ENCODE measurements around the gene IDUA. TPM values are rescaled to one million over a fixed set of nuclear protein-coding genes. Genes with fewer than 3 reads are reported as not detected.

IDUA gene
- total and polyA plus RNA-seq, 2 of the 4 experiments (the other 2 are of a cell fraction) = 0.72 to 12.5 TPM

GRCh38 chr4:958314-958665 lies 28.6 kb upstream of the IDUA start:
- peaks cover 42% of the 10 kb centered on the region for H3K36me3 ChIP-seq (ENCODE audit: control insufficient read depth, insufficient read depth, low read length)
- no peaks in the 10 kb centered on the region for H3K27me3 ChIP-seq (ENCODE audit: control insufficient read depth, insufficient read depth, low read length)
- H3K79me1 ChIP-seq (ENCODE audit: low read depth in 1 of 2, low read length in 2 of 2) = no peaks in the 10 kb centered on the region
- intact Hi-C loops (cut with micrococcal nuclease) = no loop called here
- no peak for TF ChIP-seq CEBPB (IDR thresholded peaks at IDR 0.05; ENCODE audit: low read depth, low read length)
- no peak for TF ChIP-seq POLR2A (IDR thresholded peaks at IDR 0.05; ENCODE audit: low read depth, low read length)
- TF ChIP-seq CHD1 (IDR thresholded peaks at IDR 0.05; ENCODE audit: low read depth, low read length) = no peak
- no peak for TF ChIP-seq BHLHE40 (IDR thresholded peaks at IDR 0.05; ENCODE audit: low read depth, low read length)
- TF ChIP-seq MXI1 (IDR thresholded peaks at IDR 0.05; ENCODE audit: borderline replicate concordance, low read depth, low read length) = no peak
- TF ChIP-seq RFX5 (IDR thresholded peaks at IDR 0.05; ENCODE audit: low read depth, low read length) = no peak
- dilution Hi-C loops (cut with HindIII; ENCODE audit: low sequenced_read_pairs, unreplicated experiment) = no loop called here
- no peak overlapping the region for H2BK20ac ChIP-seq (ENCODE audit: low read depth, low read length)
- no TSS peak for BruUV-seq (replicated peaks)
- H3K9me1 ChIP-seq (ENCODE audit: insufficient read depth, low read length) = 0 out of 2 replicates have a peak, but pooled peaks cover 2% of the 10 kb centered on the region
- DNase-seq (no peak), ATAC-seq (ENCODE audit: low read depth) (no peak)
- H2BK5ac ChIP-seq (ENCODE audit: low read depth, low read length, poor library complexity, severe bottlenecking) = no peak overlapping the region
- no peak overlapping the region for H3K23ac ChIP-seq (ENCODE audit: low read depth, low read length)
- no peak overlapping the region for H3K4ac ChIP-seq (ENCODE audit: low read depth, low read length)
- no peak overlapping the region for H4K8ac ChIP-seq (ENCODE audit: low read depth in 2 of 2, low read length in 2 of 2)
- no peak overlapping the region for H3K4me3 ChIP-seq (ENCODE audit: insufficient read depth, low read depth, low read length)
- no peak overlapping the region for H3K9ac ChIP-seq (ENCODE audit: low read depth, low read length)
- no peak overlapping the region for H4K91ac ChIP-seq (ENCODE audit: insufficient read depth, low read depth, low read length)
- no peak overlapping the region for H2BK120ac ChIP-seq (ENCODE audit: low read depth, low read length)
- H3K18ac ChIP-seq (ENCODE audit: low read depth, low read length) = no peak overlapping the region
- 92% methylated on average over 11 of the region's 17 CpGs; no CpG with 5 or more reads in 1 of the 2 experiments for WGBS, 2 experiments (ENCODE audit: extremely low coverage in 2 of 2, insufficient read length in 1 of 2)
- H3K4me2 ChIP-seq (ENCODE audit: low read depth, low read length) = no peak overlapping the region
- H4K20me1 ChIP-seq (ENCODE audit: insufficient read depth, low read length) = no peaks in the 10 kb centered on the region; the same call in 1 of the 2 replicates
- CTCF ChIA-PET = no interaction called here
- no peak overlapping the region for H4K5ac ChIP-seq (ENCODE audit: low read depth, low read length)
- no peaks in the 10 kb centered on the region for H3K4me1 ChIP-seq (ENCODE audit: control insufficient read depth, insufficient read depth, low read length)
- no peak overlapping the region for H2BK15ac ChIP-seq (ENCODE audit: low read depth, low read length)
- no peak overlapping the region for H3K56ac ChIP-seq (ENCODE audit: extremely low read depth, insufficient read depth, low read length)
- H2AK5ac ChIP-seq (ENCODE audit: low read depth, low read length) = no peak overlapping the region
- no peak overlapping the region for H3K14ac ChIP-seq (replicated peaks; ENCODE audit: low read depth, low read length)
- no peak overlapping the region for H3K27ac ChIP-seq (ENCODE audit: insufficient read depth, low read length)
- in situ Hi-C loops (cut with MboI; ENCODE audit: low sequenced_read_pairs) = no loop called here
- POLR2A ChIA-PET (ENCODE audit: unreplicated experiment) = no interaction called here
- no peak overlapping the region for H2AK9ac ChIP-seq (replicated peaks; ENCODE audit: low read depth, low read length, poor library complexity)
- H2AFZ ChIP-seq (replicated peaks; ENCODE audit: low read length, poor library complexity) = no peak overlapping the region
- no peaks in the 10 kb centered on the region for H3K9me3 ChIP-seq (ENCODE audit: control insufficient read depth, insufficient read depth, low read length)
